Astrocyte (in vitro differentiated cells and primary cell): ENCODE measurements around the gene ATG16L1. TPM values are rescaled to one million over a fixed set of nuclear protein-coding genes. Genes with fewer than 3 reads are reported as not detected.

Source experiments
- DNase-seq: peaks from one replicate; pipeline ENCODE4 v3.0.0-alpha.2; 2010; ENCODE audit warnings: low read depth
- FAIRE-seq: peaks from 2 replicates; lab custom pipeline; 2011; peaks lifted over from hg19 to GRCh38; lab: Jason Lieb, UNC
- H2AFZ ChIP-seq: 2 replicates; pipeline ENCODE4 v1.6.0; 2012; ENCODE audit warnings: low read depth, low read length, inconsistent platforms
- H3K27ac ChIP-seq: 2 replicates; pipeline ENCODE4 v1.5.1; 2011; ENCODE audit warnings: low read depth, low read length, inconsistent platforms
- H3K27me3 ChIP-seq: 2 replicates; pipeline ENCODE4 v1.6.0; 2011; ENCODE audit warnings: low read length, inconsistent platforms; ENCODE audit not compliant: insufficient read depth
- H3K36me3 ChIP-seq: 2 replicates; pipeline ENCODE4 v1.5.1; 2011; ENCODE audit warnings: low read length, inconsistent platforms; ENCODE audit not compliant: insufficient read depth
- H3K4me1 ChIP-seq: 2 replicates; pipeline ENCODE4 v1.5.1; 2011; ENCODE audit warnings: low read length, inconsistent platforms; ENCODE audit not compliant: insufficient read depth
- H3K4me2 ChIP-seq: 2 replicates; pipeline ENCODE4 v1.6.0; 2012; ENCODE audit warnings: low read length, inconsistent platforms
- H3K4me3 ChIP-seq: 2 replicates; pipeline ENCODE4 v1.5.1; 2011; ENCODE audit warnings: low read depth, mild to moderate bottlenecking, low read length, inconsistent platforms; ENCODE audit not compliant: insufficient read depth
- H3K79me2 ChIP-seq: 2 replicates; pipeline ENCODE4 v1.6.0; 2012; ENCODE audit warnings: mild to moderate bottlenecking, low read length, inconsistent platforms; ENCODE audit not compliant: insufficient read depth
- H3K9ac ChIP-seq: 2 replicates; pipeline ENCODE4 v1.6.0; 2012; ENCODE audit warnings: mild to moderate bottlenecking, low read length, inconsistent platforms
- H3K9me3 ChIP-seq: 2 replicates; pipeline ENCODE4 v1.5.1; 2012; ENCODE audit warnings: low read depth, mild to moderate bottlenecking, low read length, inconsistent platforms; ENCODE audit not compliant: insufficient read depth
- H4K20me1 ChIP-seq: 2 replicates; pipeline ENCODE4 v1.6.0; 2012; ENCODE audit warnings: low read length, inconsistent platforms; ENCODE audit not compliant: insufficient read depth
- H3K27ac Mint-ChIP-seq: one replicate; pipeline ENCODE4 v1.8.0; 2021; ENCODE audit warnings: mild to moderate bottlenecking, mixed read lengths; ENCODE audit not compliant: unreplicated experiment
- H3K27me3 Mint-ChIP-seq: one replicate; pipeline ENCODE4 v1.8.0; 2021; ENCODE audit warnings: low read depth, mixed read lengths; ENCODE audit not compliant: unreplicated experiment
- H3K36me3 Mint-ChIP-seq: one replicate; pipeline ENCODE4 v1.8.0; 2021; ENCODE audit warnings: low read depth, mixed read lengths; ENCODE audit not compliant: unreplicated experiment
- H3K4me1 Mint-ChIP-seq: one replicate; pipeline ENCODE4 v1.8.0; 2021; ENCODE audit warnings: low read depth, mixed read lengths; ENCODE audit not compliant: unreplicated experiment
- H3K4me3 Mint-ChIP-seq: one replicate; pipeline ENCODE4 v1.8.0; 2021; ENCODE audit warnings: mild to moderate bottlenecking, moderate library complexity, mixed read lengths; ENCODE audit not compliant: unreplicated experiment
- H3K9me3 Mint-ChIP-seq: one replicate; pipeline ENCODE4 v1.8.0; 2021; ENCODE audit warnings: mild to moderate bottlenecking, mixed read lengths; ENCODE audit not compliant: unreplicated experiment
- CTCF ChIP-seq: IDR thresholded peaks from 2 replicates; pipeline ENCODE4 v1.5.1; 2011; ENCODE audit warnings: low read depth, mild to moderate bottlenecking, inconsistent platforms, low read length, moderate library complexity; ENCODE audit not compliant: insufficient read depth
- EZH2 ChIP-seq: IDR thresholded peaks from 2 replicates; pipeline ENCODE4 v1.6.1; 2012; ENCODE audit warnings: mild to moderate bottlenecking, low read length, inconsistent platforms; ENCODE audit not compliant: insufficient read depth
- total RNA-seq: library from RNA; stranded (reverse); gene quantifications from 2 replicates; pipeline ENCODE4 v1.2.1, GENCODE V29; 2021

ATG16L1 gene
- total RNA-seq, 1 donor from 2014 or later: 31.6 TPM

- Mint-ChIP-seq H3K27ac (no peak overlapping the region), H3K36me3 (no peaks in the 10 kb centered on the region), H3K9me3 (peaks cover 3% of the 10 kb centered on the region), H3K4me3 (no peak overlapping the region), H3K27me3 (peaks cover 14% of the 10 kb centered on the region), H3K4me1 (no peaks in the 10 kb centered on the region)
- H3K27ac ChIP-seq: no peak overlapping the region
- DNase-seq: no peak
- no peak overlapping the region for H3K9ac ChIP-seq
- no peak for FAIRE-seq
- H2AFZ ChIP-seq: no peak overlapping the region
- no peak overlapping the region for H3K4me3 ChIP-seq
- no peak overlapping the region for H3K4me2 ChIP-seq
- H3K79me2 ChIP-seq: no peaks in the 10 kb centered on the region
- peaks cover 12% of the 10 kb centered on the region for H3K27me3 ChIP-seq
- no peaks in the 10 kb centered on the region for H3K36me3 ChIP-seq
- H3K9me3 ChIP-seq: no peaks in the 10 kb centered on the region
- H4K20me1 ChIP-seq: no peaks in the 10 kb centered on the region
- TF ChIP-seq CTCF: no peak
- no peak for TF ChIP-seq EZH2
- H3K4me1 ChIP-seq: no peaks in the 10 kb centered on the region
These were observed 24.0 kb upstream of the ATG16L1 start for GRCh38 chr2:233227346-233227978.

GRCh38 chr2:233228376-233228775 lies 23.1 kb upstream of the ATG16L1 start:
- Mint-ChIP-seq H3K36me3 (no peaks in the 10 kb centered on the region), H3K4me1 (no peaks in the 10 kb centered on the region), H3K4me3 (no peak overlapping the region), H3K27me3 (peaks cover 12% of the 10 kb centered on the region), H3K9me3 (peaks cover 3% of the 10 kb centered on the region), H3K27ac (no peak overlapping the region)
- no peak overlapping the region for H3K27ac ChIP-seq
- H4K20me1 ChIP-seq: no peaks in the 10 kb centered on the region
- no peaks in the 10 kb centered on the region for H3K9me3 ChIP-seq
- no peak overlapping the region for H2AFZ ChIP-seq
- DNase-seq (no peak), FAIRE-seq (no peak)
- TF ChIP-seq CTCF (no peak), EZH2 (no peak)
- peaks cover 12% of the 10 kb centered on the region for H3K27me3 ChIP-seq
- H3K36me3 ChIP-seq: no peaks in the 10 kb centered on the region
- H3K4me2 ChIP-seq: no peak overlapping the region
- H3K4me1 ChIP-seq: no peaks in the 10 kb centered on the region
- H3K9ac ChIP-seq: no peak overlapping the region
- H3K4me3 ChIP-seq: no peak overlapping the region
- no peaks in the 10 kb centered on the region for H3K79me2 ChIP-seq

GRCh38 chr2:233233618-233234230 lies 17.7 kb upstream of the ATG16L1 start:
- peaks cover 4% of the 10 kb centered on the region for H3K27me3 Mint-ChIP-seq
- H3K4me1 ChIP-seq: no peaks in the 10 kb centered on the region
- H3K79me2 ChIP-seq: no peaks in the 10 kb centered on the region
- no peaks in the 10 kb centered on the region for H3K9me3 ChIP-seq
- peaks cover 2% of the 10 kb centered on the region for H3K4me1 Mint-ChIP-seq
- no peaks in the 10 kb centered on the region for H3K36me3 ChIP-seq
- no peaks in the 10 kb centered on the region for H4K20me1 ChIP-seq
- H3K27ac Mint-ChIP-seq: no peak overlapping the region
- peaks cover 3% of the 10 kb centered on the region for H3K27me3 ChIP-seq
- DNase-seq: no peak
- H2AFZ ChIP-seq: no peak overlapping the region
- no peaks in the 10 kb centered on the region for H3K36me3 Mint-ChIP-seq
- H3K4me2 ChIP-seq: no peak overlapping the region
- peaks cover 2% of the 10 kb centered on the region for H3K9me3 Mint-ChIP-seq
- TF ChIP-seq EZH2: no peak
- no peak for TF ChIP-seq CTCF
- no peak overlapping the region for H3K4me3 Mint-ChIP-seq
- H3K9ac ChIP-seq: no peak overlapping the region
- FAIRE-seq: no peak
- H3K27ac ChIP-seq: no peak overlapping the region
- no peak overlapping the region for H3K4me3 ChIP-seq
